Measurements from ENCODE around the gene CLRN3. TPM values are rescaled to one million over a fixed set of nuclear protein-coding genes. Genes with fewer than 3 reads are reported as not detected.

CLRN3 gene
- polyA plus RNA-seq, 2 donors, result not detected

GRCh38 chr10:127836176-127836575, 56.6 kb downstream of the CLRN3 start:
- Histone ChIP-seq H3K4me1 (ENCODE audit: control insufficient read depth in 2 of 2, insufficient read depth in 2 of 2, low read length in 1 of 2) (peaks cover 0 to 2% of the 10 kb centered on the region in 2 donors), H3K9me3 (ENCODE audit: control insufficient read depth in 2 of 2, insufficient read depth in 1 of 2, low read depth in 1 of 2, low read length in 1 of 2) (no peaks in the 10 kb centered on the region), H3K36me3 (ENCODE audit: control insufficient read depth in 2 of 2, insufficient read depth in 2 of 2, low read length in 1 of 2) (no peaks in the 10 kb centered on the region), H3K27ac (ENCODE audit: low read depth in 2 of 2, low read length in 1 of 2) (no peak overlapping the region), H3K27me3 (ENCODE audit: control insufficient read depth in 1 of 2, insufficient read depth in 2 of 2, low read length in 2 of 2) (no peaks in the 10 kb centered on the region), H3K4me3 (ENCODE audit: low read depth in 1 of 2, low read length in 2 of 2) (no peak overlapping the region)
- WGBS, 2 donors, result 71 to 77% methylated on average over 4 of the region's 4 CpGs

GRCh38 chr10:127834791-127835190, 58.0 kb downstream of the CLRN3 start:
- no peaks in the 10 kb centered on the region for H3K9me3 ChIP-seq (ENCODE audit: control insufficient read depth in 2 of 2, insufficient read depth in 1 of 2, low read depth in 1 of 2, low read length in 1 of 2)
- no peaks in the 10 kb centered on the region for H3K27me3 ChIP-seq (ENCODE audit: control insufficient read depth in 1 of 2, insufficient read depth in 2 of 2, low read length in 2 of 2)
- WGBS, 2 donors, result 73 to 75% methylated on average over 4 of the region's 4 CpGs
- H3K27ac ChIP-seq (ENCODE audit: low read depth in 2 of 2, low read length in 1 of 2), result no peak overlapping the region
- no peak overlapping the region for H3K4me3 ChIP-seq (ENCODE audit: low read depth in 1 of 2, low read length in 2 of 2)
- H3K36me3 ChIP-seq (ENCODE audit: control insufficient read depth in 2 of 2, insufficient read depth in 2 of 2, low read length in 1 of 2), result no peaks in the 10 kb centered on the region
- peaks cover 0 to 2% of the 10 kb centered on the region in 2 donors for H3K4me1 ChIP-seq (ENCODE audit: control insufficient read depth in 2 of 2, insufficient read depth in 2 of 2, low read length in 1 of 2)

GRCh38 chr10:127834221-127834620, 58.5 kb downstream of the CLRN3 start:
- H3K4me3 ChIP-seq (ENCODE audit: low read depth in 1 of 2, low read length in 2 of 2), result no peak overlapping the region
- no peaks in the 10 kb centered on the region for H3K9me3 ChIP-seq (ENCODE audit: control insufficient read depth in 2 of 2, insufficient read depth in 1 of 2, low read depth in 1 of 2, low read length in 1 of 2)
- no peak overlapping the region for H3K27ac ChIP-seq (ENCODE audit: low read depth in 2 of 2, low read length in 1 of 2)
- H3K27me3 ChIP-seq (ENCODE audit: control insufficient read depth in 1 of 2, insufficient read depth in 2 of 2, low read length in 2 of 2), result no peaks in the 10 kb centered on the region
- WGBS, 2 donors, result 79 to 87% methylated on average over 7 of the region's 7 CpGs
- no peaks in the 10 kb centered on the region for H3K36me3 ChIP-seq (ENCODE audit: control insufficient read depth in 2 of 2, insufficient read depth in 2 of 2, low read length in 1 of 2)
- peaks cover 0 to 2% of the 10 kb centered on the region in 2 donors for H3K4me1 ChIP-seq (ENCODE audit: control insufficient read depth in 2 of 2, insufficient read depth in 2 of 2, low read length in 1 of 2)

GRCh38 chr10:127833804-127834203, 58.9 kb downstream of the CLRN3 start:
- no peak overlapping the region for H3K4me3 ChIP-seq (ENCODE audit: low read depth in 1 of 2, low read length in 2 of 2)
- H3K9me3 ChIP-seq (ENCODE audit: control insufficient read depth in 2 of 2, insufficient read depth in 1 of 2, low read depth in 1 of 2, low read length in 1 of 2), result no peaks in the 10 kb centered on the region
- WGBS, 2 donors, result 60 to 78% methylated on average over 7 of the region's 7 CpGs
- no peaks in the 10 kb centered on the region for H3K36me3 ChIP-seq (ENCODE audit: control insufficient read depth in 2 of 2, insufficient read depth in 2 of 2, low read length in 1 of 2)
- peaks cover 0 to 2% of the 10 kb centered on the region in 2 donors for H3K4me1 ChIP-seq (ENCODE audit: control insufficient read depth in 2 of 2, insufficient read depth in 2 of 2, low read length in 1 of 2)
- H3K27ac ChIP-seq (ENCODE audit: low read depth in 2 of 2, low read length in 1 of 2), result no peak overlapping the region
- no peaks in the 10 kb centered on the region for H3K27me3 ChIP-seq (ENCODE audit: control insufficient read depth in 1 of 2, insufficient read depth in 2 of 2, low read length in 2 of 2)

GRCh38 chr10:127832501-127832900, 60.2 kb downstream of the CLRN3 start:
- Histone ChIP-seq H3K4me3 (ENCODE audit: low read depth in 1 of 2, low read length in 2 of 2) (no peak overlapping the region), H3K9me3 (ENCODE audit: control insufficient read depth in 2 of 2, insufficient read depth in 1 of 2, low read depth in 1 of 2, low read length in 1 of 2) (no peaks in the 10 kb centered on the region), H3K27me3 (ENCODE audit: control insufficient read depth in 1 of 2, insufficient read depth in 2 of 2, low read length in 2 of 2) (no peaks in the 10 kb centered on the region), H3K36me3 (ENCODE audit: control insufficient read depth in 2 of 2, insufficient read depth in 2 of 2, low read length in 1 of 2) (no peaks in the 10 kb centered on the region), H3K27ac (ENCODE audit: low read depth in 2 of 2, low read length in 1 of 2) (no peak overlapping the region), H3K4me1 (ENCODE audit: control insufficient read depth in 2 of 2, insufficient read depth in 2 of 2, low read length in 1 of 2) (peaks cover 0 to 2% of the 10 kb centered on the region in 2 donors)
- WGBS, 2 donors, result 32 to 41% methylated on average over 4 of the region's 4 CpGs

DNA sequence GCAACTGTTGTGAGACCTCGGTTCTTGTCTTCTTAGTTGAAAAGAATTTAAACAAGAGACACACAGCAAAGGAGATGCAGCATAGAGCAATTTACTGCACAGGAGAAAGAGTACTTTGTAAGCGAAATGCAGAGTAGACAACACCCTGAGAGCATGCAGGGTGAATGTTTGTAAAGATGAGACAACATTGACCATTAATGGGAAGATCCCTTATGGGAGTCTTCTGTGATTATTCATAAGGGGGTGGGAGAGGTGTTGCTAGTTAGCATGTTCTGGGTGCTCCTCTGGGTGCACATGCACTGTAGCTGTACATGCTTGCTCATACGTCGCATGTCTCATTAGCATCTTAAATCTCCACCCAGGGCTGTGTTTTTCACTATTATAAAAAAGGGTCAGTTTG, 62.3 kb downstream of the CLRN3 start:
- H3K27me3 ChIP-seq (ENCODE audit: control insufficient read depth in 1 of 2, insufficient read depth in 2 of 2, low read length in 2 of 2), result no peaks in the 10 kb centered on the region
- no peaks in the 10 kb centered on the region for H3K36me3 ChIP-seq (ENCODE audit: control insufficient read depth in 2 of 2, insufficient read depth in 2 of 2, low read length in 1 of 2)
- peaks cover 0 to 3% of the 10 kb centered on the region in 2 donors for H3K9me3 ChIP-seq (ENCODE audit: control insufficient read depth in 2 of 2, insufficient read depth in 1 of 2, low read depth in 1 of 2, low read length in 1 of 2)
- no peak overlapping the region for H3K27ac ChIP-seq (ENCODE audit: low read depth in 2 of 2, low read length in 1 of 2)
- peaks cover 0 to 2% of the 10 kb centered on the region in 2 donors for H3K4me1 ChIP-seq (ENCODE audit: control insufficient read depth in 2 of 2, insufficient read depth in 2 of 2, low read length in 1 of 2)
- no peak overlapping the region for H3K4me3 ChIP-seq (ENCODE audit: low read depth in 1 of 2, low read length in 2 of 2)
- WGBS, 2 donors, result 82 to 83% methylated on average over 4 of the region's 4 CpGs

Other genes starting within 250 kb of the CLRN3 start
- gene FOXI2, start 155.8 kb downstream of the CLRN3 start, polyA plus RNA-seq, result under 1 TPM; 0.45 to 0.84 TPM
- 1 to 10 TPM; 3.8 to 5.5 TPM for gene PTPRE, start 14.2 kb upstream of the CLRN3 start, polyA plus RNA-seq
- gene MKI67, start 233.5 kb upstream of the CLRN3 start, polyA plus RNA-seq, result 1 to 10 TPM; 8.7 to 8.9 TPM